Upper lobe of left lung (tissue), 6 donors: ENCODE measurements around the gene PPP1R3D. TPM values are rescaled to one million over a fixed set of nuclear protein-coding genes. Genes with fewer than 3 reads are reported as not detected.

Source experiments
- ATAC-seq, 2 donors: fragments of 200-7000 bp; cut with Tn5 transposase; one replicate each; pipeline ENCODE4 v1.9.1; 2022; ENCODE audit warnings: mild to moderate bottlenecking in 2 of 2, moderate library complexity in 2 of 2; ENCODE audit not compliant: low FRiP score in 2 of 2
- DNase-seq, 2 donors: peaks; one replicate each; pipeline ENCODE4 v3.0.0-alpha.2; 2019 to 2020
- H3K27ac ChIP-seq, 4 donors: fragments of 200-600 bp; sonication (generic); one replicate each; pipeline ENCODE4 v1.5.1; 2016 to 2019
- H3K27me3 ChIP-seq, 4 donors: fragments of 200-600 bp; sonication (generic); one replicate each; pipeline ENCODE4 v1.5.1; 2017 to 2019
- H3K36me3 ChIP-seq, 4 donors: fragments of 200-600 bp; sonication (generic); one replicate each; pipeline ENCODE4 v1.5.1; 2016 to 2019
- H3K4me1 ChIP-seq, 4 donors: fragments of 200-600 bp; sonication (generic); one replicate each; pipeline ENCODE4 v1.5.1; 2018 to 2019
- H3K4me3 ChIP-seq, 4 donors: fragments of 200-600 bp; sonication (generic); one replicate each; pipeline ENCODE4 v1.5.1; 2017 to 2019; ENCODE audit warnings: mild to moderate bottlenecking in 2 of 4, moderate library complexity in 1 of 4
- H3K9me3 ChIP-seq, 4 donors: fragments of 200-600 bp; sonication (generic); one replicate each; pipeline ENCODE4 v1.5.1; 2018 to 2019
- CTCF ChIP-seq, 6 experiments: fragments of 450-650 bp in 4 of 6; fragments of 200-600 bp in 2 of 6; sonication (generic) in 2 of 6; IDR thresholded peaks; one replicate each; pipeline ENCODE4 v1.5.1; 2016 to 2019; ENCODE audit warnings: antibody characterized with exemption in 6 of 6
- EP300 ChIP-seq, 4 donors: sonication (generic); formaldehyde crosslinking; IDR thresholded peaks; one replicate each; pipeline ENCODE4 v1.5.1; 2017; ENCODE audit warnings: antibody characterized with exemption in 4 of 4, control low read depth in 2 of 4
- POLR2A ChIP-seq, 4 donors: fragments of 450-650 bp; IDR thresholded peaks; one replicate each; pipeline ENCODE4 v1.5.1; 2016 to 2017; ENCODE audit warnings: antibody characterized with exemption in 4 of 4, mild to moderate bottlenecking in 2 of 4
- POLR2AphosphoS5 ChIP-seq, 2 donors: sonication (generic); formaldehyde crosslinking; IDR thresholded peaks; one replicate each; pipeline ENCODE4 v1.5.1; 2017; ENCODE audit warnings: antibody characterized with exemption in 2 of 2
- WGBS, 2 donors: methylation state at CpG; one replicate each; pipeline ENCODE4 v1.1.5; 2017 to 2018; 5-methylcytosine and 5-hydroxymethylcytosine counted together
- total RNA-seq, 6 donors: library from RNA; depleted of rRNA in 4 of 6; stranded (reverse); fragments of >200 nt in 4 of 6; gene quantifications; one replicate each; pipeline versions ENCODE4 v1.1.0 to v1.2.1, GENCODE V29; 2016 to 2021
- donor health status: DM: no; HTN: no; CAD: no; lungs with moderate emphysema.
- donor health status: DM: no; HTN: yes; CAD: no; lungs with severe emphysema.

Gene PPP1R3D
- total RNA-seq, 6 donors from 2014 or later = 6.3 to 12.6 (median 10.4) TPM

- peak in 1 of 2 donors; percentile 27 for ATAC-seq
- H3K27ac ChIP-seq = peak overlapping the region in 1 of 4 donors; percentile 89
- H3K36me3 ChIP-seq = peaks cover 0 to 6% (median 0%) of the 10 kb centered on the region in 4 donors
- WGBS, 2 donors = 89 to 92% methylated on average over 57 to 64 of the region's 72 CpGs
- TF ChIP-seq POLR2A (IDR thresholded peaks at IDR 0.05) (no peak), CTCF (IDR thresholded peaks at IDR 0.05) (no peak), EP300 (IDR thresholded peaks at IDR 0.05) (no peak), POLR2AphosphoS5 (IDR thresholded peaks at IDR 0.05) (no peak)
- DNase-seq = peak in 1 of 2 donors; percentile 73
- H3K9me3 ChIP-seq = no peaks in the 10 kb centered on the region
- H3K4me1 ChIP-seq = peaks cover 14 to 27% (median 23%) of the 10 kb centered on the region in 4 donors
- H3K27me3 ChIP-seq = no peaks in the 10 kb centered on the region
- peak overlapping the region in 3 of 4 donors; percentile 72 to 85 (median 77) for H3K4me3 ChIP-seq
Observed at GRCh38 chr20:59932616-59933295, 7.3 kb downstream of the PPP1R3D start.

- no peak overlapping the region for H3K4me3 ChIP-seq
- 88 to 92% methylated on average over 9 of the region's 9 CpGs for WGBS, 2 donors
- H3K27me3 ChIP-seq = no peaks in the 10 kb centered on the region
- ATAC-seq (no peak), DNase-seq (no peak)
- no peaks in the 10 kb centered on the region for H3K9me3 ChIP-seq
- TF ChIP-seq EP300 (IDR thresholded peaks at IDR 0.05) (no peak), CTCF (IDR thresholded peaks at IDR 0.05) (no peak), POLR2A (IDR thresholded peaks at IDR 0.05) (no peak), POLR2AphosphoS5 (IDR thresholded peaks at IDR 0.05) (no peak)
- peaks cover 0 to 6% (median 0%) of the 10 kb centered on the region in 4 donors for H3K36me3 ChIP-seq
- H3K4me1 ChIP-seq = peaks cover 4 to 17% (median 12%) of the 10 kb centered on the region in 4 donors
- no peak overlapping the region for H3K27ac ChIP-seq
Observed at GRCh38 chr20:59931511-59932312, 8.4 kb downstream of the PPP1R3D start.

- DNase-seq (no peak), ATAC-seq (no peak)
- no peak for TF ChIP-seq EP300 (IDR thresholded peaks at IDR 0.05)
- no peak for TF ChIP-seq POLR2A (IDR thresholded peaks at IDR 0.05)
- no peak for TF ChIP-seq CTCF (IDR thresholded peaks at IDR 0.05)
- TF ChIP-seq POLR2AphosphoS5 (IDR thresholded peaks at IDR 0.05) = no peak
- Histone ChIP-seq H3K9me3 (no peaks in the 10 kb centered on the region), H3K27me3 (no peaks in the 10 kb centered on the region), H3K36me3 (no peaks in the 10 kb centered on the region), H3K27ac (no peak overlapping the region), H3K4me3 (no peak overlapping the region), H3K4me1 (no peaks in the 10 kb centered on the region)
Observed at GRCh38 chr20:59925899-59926298, 14.2 kb downstream of the PPP1R3D start.

GRCh38 chr20:59925359-59925758, 14.7 kb downstream of the PPP1R3D start:
- ATAC-seq (no peak), DNase-seq (no peak)
- Histone ChIP-seq H3K36me3 (no peaks in the 10 kb centered on the region), H3K4me3 (no peak overlapping the region), H3K27me3 (no peaks in the 10 kb centered on the region), H3K9me3 (no peaks in the 10 kb centered on the region), H3K27ac (no peak overlapping the region), H3K4me1 (no peaks in the 10 kb centered on the region)
- 79 to 82% methylated on average over 1 of the region's 1 CpG for whole genome bisulfite sequencing, 2 donors
- TF ChIP-seq CTCF (IDR thresholded peaks at IDR 0.05) = no peak
- no peak for TF ChIP-seq POLR2A (IDR thresholded peaks at IDR 0.05)
- TF ChIP-seq EP300 (IDR thresholded peaks at IDR 0.05) = no peak
- no peak for TF ChIP-seq POLR2AphosphoS5 (IDR thresholded peaks at IDR 0.05)
